Pancreas (tissue), 10 donors: ENCODE data around the gene ARHGEF40. TPM values are rescaled to one million over a fixed set of nuclear protein-coding genes. Genes with fewer than 3 reads are reported as not detected.

Source experiments
- ATAC-seq, 4 donors: fragments of 200-7000 bp; cut with Tn5 transposase; one replicate each; pipeline versions ENCODE4 v1.8.0 to v1.9.1; 2020; ENCODE audit warnings: mild to moderate bottlenecking in 4 of 4, moderate library complexity in 4 of 4
- DNase-seq, 6 donors: peaks; one replicate each; pipeline ENCODE4 v3.0.0-alpha.2; 2020
- FAIRE-seq: peaks from 2 replicates; lab custom pipeline; 2012; peaks lifted over from hg19 to GRCh38; lab: Jason Lieb, UNC
- H3K27ac ChIP-seq, 4 donors: fragments of 200-600 bp; sonication (generic); 1 replicate in 3 of 4; 2 replicates in 1 of 4; pipeline versions ENCODE4 v1.5.0 to v1.8.0; 2020
- H3K27me3 ChIP-seq, 4 donors: fragments of 200-600 bp; one replicate each; pipeline ENCODE4 v1.8.0; 2021
- H3K36me3 ChIP-seq, 3 donors: fragments of 200-600 bp; sonication (generic) in 1 of 3; one replicate each; pipeline versions ENCODE4 v1.5.0 to v1.8.0; 2020 to 2021
- H3K4me1 ChIP-seq, 3 donors: fragments of 200-600 bp; one replicate each; pipeline ENCODE4 v1.8.0; 2021
- H3K4me3 ChIP-seq, 4 donors: fragments of 200-600 bp; sonication (generic) in 2 of 4; one replicate each; pipeline versions ENCODE4 v1.5.0 to v1.8.0; 2020 to 2021
- H3K9me3 ChIP-seq, 4 donors: fragments of 200-600 bp; one replicate each; pipeline ENCODE4 v1.8.0; 2021
- CTCF ChIP-seq, 4 donors: fragments of 200-600 bp; sonication (generic) in 3 of 4; IDR thresholded peaks; one replicate each; pipeline versions ENCODE4 v1.5.0 to v1.8.0; 2021; ENCODE audit warnings: antibody characterized with exemption in 4 of 4
- WGBS, 2 donors: extraction: QIAGEN DNeasy Blood & Tissue Kit; methylation state at CpG; one replicate each; pipeline ENCODE4 v1.1.7; 2013; 5-methylcytosine and 5-hydroxymethylcytosine counted together
- intact Hi-C, 3 donors: fragments of 100-400 bp; cut with DNase I; formaldehyde crosslinking; loops; one replicate each; pipeline versions ENCODE4 v1.11.1 to v1.14.2; 2022
- polyA plus RNA-seq, 2 donors: library from polyadenylated mRNA; stranded (reverse); fragments of 200-250 nt; gene quantifications; one replicate each; pipeline ENCODE4 v1.2.3, GENCODE V29; 2013
- total RNA-seq, 6 donors: library from RNA; stranded (reverse); fragmentation: NEBNext Ultra II Directional in 4 of 6; extraction: Animal tissue kit (Norgen Biotek cat#: 25700) in 4 of 6; gene quantifications; one replicate each; pipeline versions ENCODE4 v1.2.1 to v1.2.4, GENCODE V29; 2021 to 2023
- donor health status: healthy with polysubstance abuse.
- donor health status: DM: no; HTN: no; CAD: no; lungs with moderate emphysema.
- donor health status: DM: no; HTN: no; CAD: no.
- donor health status: control.
- donor health status: control.
- donor health status: Bipolar disorder and iron deficiency.
- donor health status: DM: yes; HTN: yes; CAD: no.
- donor health status: DM: no; HTN: no; CAD: no.
- donor health status: DM: no; HTN: no; CAD: no.
- donor health status: DM: yes; HTN: yes; CAD: no.

Gene ARHGEF40
- total and polyA plus RNA-seq, 8 donors: 24.5 to 77.0 (median 43.8) TPM

GRCh38 chr14:21095430-21096205 is 25.5 kb downstream of the ARHGEF40 start:
- no peak for ATAC-seq
- H3K4me3 ChIP-seq: no peak overlapping the region
- peaks cover 0 to 17% (median 0%) of the 10 kb centered on the region in 3 donors for H3K36me3 ChIP-seq
- WGBS, 2 donors: 68 to 70% methylated on average over 6 of the region's 6 CpGs
- no peak overlapping the region for H3K27ac ChIP-seq
- no peak for FAIRE-seq
- no peaks in the 10 kb centered on the region for H3K27me3 ChIP-seq
- intact Hi-C loops: no loop called here
- peaks cover 0 to 12% (median 12%) of the 10 kb centered on the region in 3 donors for H3K4me1 ChIP-seq
- DNase-seq: no peak
- no peaks in the 10 kb centered on the region for H3K9me3 ChIP-seq
- no peak for TF ChIP-seq CTCF (IDR thresholded peaks at IDR 0.05)

- no peak for FAIRE-seq
- intact Hi-C loops: no loop called here
- Histone ChIP-seq H3K36me3 (peaks cover 0 to 11% (median 0%) of the 10 kb centered on the region in 3 donors), H3K4me3 (no peak overlapping the region), H3K27ac (peak overlapping the region in 1 of 4 donors; percentile 84), H3K4me1 (peaks cover 0 to 12% (median 12%) of the 10 kb centered on the region in 3 donors), H3K9me3 (no peaks in the 10 kb centered on the region), H3K27me3 (no peaks in the 10 kb centered on the region)
- DNase-seq: no peak
- ATAC-seq: no peak
- WGBS, 2 donors: 64 to 65% methylated on average over 3 of the region's 3 CpGs
- TF ChIP-seq CTCF (IDR thresholded peaks at IDR 0.05): no peak
Observed at GRCh38 chr14:21096438-21096837, 26.3 kb downstream of the ARHGEF40 start.

GRCh38 chr14:21096978-21097635 is 27.0 kb downstream of the ARHGEF40 start:
- intact Hi-C loops: no loop called here
- FAIRE-seq (no peak), DNase-seq (no peak), ATAC-seq (peak; percentile 0 to 25 (median 4))
- WGBS, 2 donors: 23 to 25% methylated on average over 10 of the region's 10 CpGs
- H3K27ac ChIP-seq: peak overlapping the region; percentile 61 to 84 (median 79)
- H3K9me3 ChIP-seq: no peaks in the 10 kb centered on the region
- H3K36me3 ChIP-seq: peaks cover 0 to 7% (median 0%) of the 10 kb centered on the region in 3 donors
- H3K4me3 ChIP-seq: peak overlapping the region in 2 of 4 donors; percentile 53 to 59
- no peak for TF ChIP-seq CTCF (IDR thresholded peaks at IDR 0.05)
- peaks cover 0 to 12% (median 12%) of the 10 kb centered on the region in 3 donors for H3K4me1 ChIP-seq
- no peaks in the 10 kb centered on the region for H3K27me3 ChIP-seq

- 0 to 5% methylated on average over 7 to 19 of the region's 19 CpGs for WGBS, 2 donors
- DNase-seq (peak in 3 of 6 donors; percentile 36 to 67 (median 56)), FAIRE-seq (no peak), ATAC-seq (peak; percentile 22 to 50 (median 30))
- peaks cover 0 to 12% (median 11%) of the 10 kb centered on the region in 3 donors for H3K4me1 ChIP-seq
- H3K4me3 ChIP-seq: peak overlapping the region in 3 of 4 donors; percentile 23 to 59 (median 53)
- H3K36me3 ChIP-seq: peaks cover 0 to 4% (median 0%) of the 10 kb centered on the region in 3 donors
- TF ChIP-seq CTCF (IDR thresholded peaks at IDR 0.05): no peak
- no peaks in the 10 kb centered on the region for H3K27me3 ChIP-seq
- H3K9me3 ChIP-seq: no peaks in the 10 kb centered on the region
- H3K27ac ChIP-seq: peak overlapping the region; percentile 61 to 84 (median 79)
- intact Hi-C loops: no loop called here
Observed at GRCh38 chr14:21097636-21098075, 27.6 kb downstream of the ARHGEF40 start.
